ENCODE results near the gene LRP1B.

The LRP1B gene

DNA sequence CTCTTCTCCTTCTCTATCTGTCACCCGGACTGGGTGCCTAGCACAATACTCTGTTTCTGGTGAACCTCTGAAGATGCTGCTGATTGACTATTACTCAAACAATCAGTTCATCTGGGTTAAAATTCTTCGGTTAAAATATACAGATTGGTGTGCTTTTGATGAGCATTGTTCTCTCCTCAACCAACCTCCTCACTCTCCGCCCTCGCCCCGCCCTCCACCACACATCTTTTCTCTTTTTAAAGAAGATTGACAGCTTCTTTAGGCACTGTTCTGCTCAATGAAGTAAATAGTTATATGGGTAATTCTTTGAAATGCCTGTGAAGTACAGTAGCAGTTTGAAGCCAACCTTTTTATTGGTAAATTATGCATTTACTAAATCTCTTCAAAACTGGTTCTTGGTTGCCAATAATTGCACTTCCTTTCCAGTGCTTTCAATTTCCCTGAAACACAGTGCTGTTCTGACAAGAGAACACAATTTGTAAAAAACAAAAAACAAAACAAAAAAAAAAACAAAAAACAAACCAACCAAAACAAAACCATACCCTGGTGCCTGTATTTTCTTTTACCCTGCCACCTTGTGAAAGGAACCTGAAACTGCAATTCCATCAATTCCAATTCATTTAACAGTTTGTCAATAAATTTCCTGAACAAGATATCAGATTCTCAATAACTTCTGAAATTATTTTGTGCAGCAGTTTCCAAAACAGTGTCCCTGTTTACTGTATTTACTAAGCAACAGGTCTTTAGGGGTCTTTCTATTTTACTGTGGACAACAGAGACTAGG lies 188.6 kb downstream of the LRP1B start:
- H3K27me3 ChIP-seq: no peaks in the 10 kb centered on the region
- no peak overlapping the region for H3K27ac ChIP-seq
- H3K4me2 ChIP-seq: no peak overlapping the region
- no peaks in the 10 kb centered on the region for H4K20me1 ChIP-seq
- no peaks in the 10 kb centered on the region for H3K36me3 ChIP-seq
- peaks cover 1% of the 10 kb centered on the region for H3K4me1 ChIP-seq
- no peak for TF ChIP-seq Cebpa-rat (IDR thresholded peaks at IDR 0.05)
- H3K4me3 ChIP-seq: no peak overlapping the region
- H3K9ac ChIP-seq: no peak overlapping the region
- no peaks in the 10 kb centered on the region for H3K9me3 ChIP-seq

- Histone ChIP-seq H3K9me3 (no peaks in the 10 kb centered on the region), H3K36me3 (no peaks in the 10 kb centered on the region), H3K4me2 (no peak overlapping the region), H4K20me1 (no peaks in the 10 kb centered on the region), H3K4me1 (no peaks in the 10 kb centered on the region), H3K27ac (no peak overlapping the region), H3K27me3 (no peaks in the 10 kb centered on the region), H3K9ac (no peak overlapping the region), H3K4me3 (no peak overlapping the region)
- TF ChIP-seq Cebpa-rat (IDR thresholded peaks at IDR 0.05): no peak
Observed at GRCh38 chr2:141941210-141941714, 189.6 kb downstream of the LRP1B start.

- Histone ChIP-seq H3K9ac (no peak overlapping the region), H3K4me1 (no peaks in the 10 kb centered on the region), H3K4me3 (no peak overlapping the region), H3K9me3 (no peaks in the 10 kb centered on the region), H3K27me3 (no peaks in the 10 kb centered on the region), H3K4me2 (no peak overlapping the region), H4K20me1 (no peaks in the 10 kb centered on the region), H3K27ac (no peak overlapping the region), H3K36me3 (no peaks in the 10 kb centered on the region)
- TF ChIP-seq Cebpa-rat (IDR thresholded peaks at IDR 0.05): no peak
Observed at GRCh38 chr2:141940709-141941108, 190.1 kb downstream of the LRP1B start.

DNA sequence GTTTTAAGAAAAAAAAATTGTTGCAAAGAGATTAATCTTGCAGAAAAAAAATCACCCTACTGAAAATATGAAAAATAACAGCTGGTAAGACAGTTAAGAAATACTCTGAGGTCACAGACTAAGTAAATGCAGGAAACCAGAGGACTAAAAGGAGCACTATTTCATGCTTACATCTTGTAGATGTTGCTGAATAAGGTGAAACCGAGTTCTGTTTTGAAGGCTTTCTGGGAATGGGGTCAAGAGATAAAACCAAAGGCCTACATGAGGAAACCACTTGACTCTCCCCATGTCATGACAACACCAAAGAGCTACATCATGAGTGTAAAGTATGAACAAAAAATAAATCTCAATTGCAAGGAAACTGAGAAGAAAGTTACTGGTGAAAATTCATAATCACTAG lies 197.6 kb downstream of the LRP1B start:
- Histone ChIP-seq H3K4me1 (no peaks in the 10 kb centered on the region), H3K27me3 (no peaks in the 10 kb centered on the region), H4K20me1 (no peaks in the 10 kb centered on the region), H3K9ac (no peak overlapping the region), H3K36me3 (no peaks in the 10 kb centered on the region), H3K9me3 (no peaks in the 10 kb centered on the region), H3K4me3 (no peak overlapping the region), H3K27ac (no peak overlapping the region), H3K4me2 (no peak overlapping the region)
- no peak for TF ChIP-seq Cebpa-rat (IDR thresholded peaks at IDR 0.05)

DNA sequence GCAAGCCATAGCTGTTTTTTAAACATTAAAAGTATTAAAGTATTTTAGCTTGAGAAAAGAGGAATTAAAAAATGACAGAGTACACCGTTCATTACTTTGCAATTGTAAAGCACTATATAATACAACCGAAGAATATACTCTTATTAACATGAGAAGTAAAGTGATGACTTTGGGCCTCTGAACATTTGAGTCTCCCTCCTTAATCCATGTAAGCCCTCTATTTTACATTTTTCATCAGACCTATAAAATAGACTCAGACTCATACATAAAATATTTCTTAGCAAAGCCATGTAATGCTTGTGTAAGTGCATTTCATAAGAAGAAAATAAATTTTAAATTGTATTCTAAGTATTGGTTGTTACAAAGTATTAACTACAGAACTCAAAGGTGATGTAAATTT lies 198.6 kb downstream of the LRP1B start:
- Histone ChIP-seq H3K36me3 (no peaks in the 10 kb centered on the region), H3K4me3 (no peak overlapping the region), H4K20me1 (no peaks in the 10 kb centered on the region), H3K9ac (no peak overlapping the region), H3K4me2 (no peak overlapping the region), H3K4me1 (no peaks in the 10 kb centered on the region), H3K27me3 (no peaks in the 10 kb centered on the region), H3K9me3 (no peaks in the 10 kb centered on the region), H3K27ac (no peak overlapping the region)
- TF ChIP-seq Cebpa-rat (IDR thresholded peaks at IDR 0.05): no peak

GRCh38 chr2:141931797-141932196 lies 199.0 kb downstream of the LRP1B start:
- Histone ChIP-seq H3K27ac (no peak overlapping the region), H3K9me3 (no peaks in the 10 kb centered on the region), H3K4me2 (no peak overlapping the region), H4K20me1 (no peaks in the 10 kb centered on the region), H3K4me3 (no peak overlapping the region), H3K9ac (no peak overlapping the region), H3K36me3 (no peaks in the 10 kb centered on the region), H3K27me3 (no peaks in the 10 kb centered on the region), H3K4me1 (no peaks in the 10 kb centered on the region)
- no peak for TF ChIP-seq Cebpa-rat (IDR thresholded peaks at IDR 0.05)

DNA sequence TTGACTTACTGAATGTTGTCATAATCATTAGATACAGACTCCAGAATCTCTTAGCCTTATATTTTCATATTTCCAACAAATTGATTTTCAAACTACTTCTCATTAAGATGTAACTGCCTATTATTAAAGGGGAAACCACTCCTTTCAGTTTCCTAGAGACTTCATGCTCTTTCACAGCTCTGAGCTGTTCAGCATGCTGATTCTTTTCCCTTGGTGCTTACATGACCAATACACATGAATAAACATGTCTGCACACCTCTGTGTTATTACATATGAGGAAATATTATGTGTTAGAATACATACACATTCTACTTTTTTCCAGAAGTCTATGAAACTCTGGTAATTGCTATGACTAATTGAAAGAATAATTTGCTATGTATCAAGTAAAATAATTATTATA lies 200.0 kb downstream of the LRP1B start:
- Histone ChIP-seq H3K27ac (no peak overlapping the region), H3K9ac (no peak overlapping the region), H3K27me3 (no peaks in the 10 kb centered on the region), H3K4me3 (no peak overlapping the region), H3K9me3 (no peaks in the 10 kb centered on the region), H3K36me3 (no peaks in the 10 kb centered on the region), H3K4me1 (no peaks in the 10 kb centered on the region), H3K4me2 (no peak overlapping the region), H4K20me1 (no peaks in the 10 kb centered on the region)
- no peak for TF ChIP-seq Cebpa-rat (IDR thresholded peaks at IDR 0.05)

DNA sequence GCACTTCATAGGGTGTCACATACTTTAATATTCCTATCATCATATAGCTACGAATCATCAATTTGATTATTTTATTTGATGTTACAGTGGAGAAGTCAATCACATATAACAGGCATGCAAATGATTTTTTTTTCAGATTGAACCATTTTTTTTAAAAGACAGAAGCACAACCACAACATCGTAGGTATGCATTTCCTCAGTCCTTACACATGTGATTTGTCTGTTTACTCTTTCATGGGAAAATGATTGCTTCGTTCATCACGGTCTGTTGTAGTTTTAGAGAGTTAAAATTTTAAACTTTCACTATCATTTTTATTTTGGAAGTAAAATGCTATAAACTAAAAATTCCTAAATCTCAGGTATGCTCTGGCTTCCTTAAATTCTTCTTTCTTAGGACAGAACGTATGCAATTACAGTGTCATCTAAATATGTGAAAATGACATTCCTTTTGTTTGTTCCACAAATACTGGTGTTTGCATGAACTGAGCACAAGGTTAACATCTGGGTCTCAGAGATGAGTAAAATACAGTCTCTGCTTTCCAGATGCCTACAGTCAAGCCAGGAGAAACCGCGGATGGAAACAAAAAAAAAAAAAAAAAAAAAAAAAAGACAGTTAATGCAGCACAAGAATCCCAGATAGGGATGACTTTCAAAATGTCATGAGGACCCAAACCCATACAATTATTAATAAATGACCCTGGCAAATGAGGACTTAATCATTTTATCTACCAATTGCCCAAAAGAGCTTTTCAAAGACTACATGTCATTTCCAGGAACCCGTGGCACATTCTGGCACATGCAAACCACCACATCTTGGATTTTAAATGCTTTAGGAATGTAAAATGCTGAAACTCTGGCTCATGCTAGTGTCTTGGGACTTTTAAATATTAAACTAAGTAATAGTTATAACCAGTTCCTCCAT lies 201.2 kb downstream of the LRP1B start:
- H3K4me2 ChIP-seq: no peak overlapping the region
- H3K4me3 ChIP-seq: no peak overlapping the region

GRCh38 chr2:141928476-141928875 lies 202.3 kb downstream of the LRP1B start:
- Histone ChIP-seq H3K9ac (no peak overlapping the region), H3K4me3 (no peak overlapping the region), H3K4me2 (no peak overlapping the region), H3K27ac (no peak overlapping the region), H3K36me3 (no peaks in the 10 kb centered on the region), H3K27me3 (no peaks in the 10 kb centered on the region), H3K9me3 (no peaks in the 10 kb centered on the region), H3K4me1 (no peaks in the 10 kb centered on the region), H4K20me1 (no peaks in the 10 kb centered on the region)
- no peak for TF ChIP-seq Cebpa-rat (IDR thresholded peaks at IDR 0.05)

More for the DNA sequence above, 201.2 kb downstream of the LRP1B start:
- Histone ChIP-seq H3K9me3 (no peaks in the 10 kb centered on the region), H3K4me1 (no peaks in the 10 kb centered on the region), H3K27ac (no peak overlapping the region), H3K36me3 (no peaks in the 10 kb centered on the region), H4K20me1 (no peaks in the 10 kb centered on the region), H3K9ac (no peak overlapping the region), H3K27me3 (no peaks in the 10 kb centered on the region)
- TF ChIP-seq Cebpa-rat (IDR thresholded peaks at IDR 0.05): no peak

- Histone ChIP-seq H3K4me1 (no peaks in the 10 kb centered on the region), H3K9me3 (no peaks in the 10 kb centered on the region), H3K27me3 (no peaks in the 10 kb centered on the region), H3K9ac (no peak overlapping the region), H3K27ac (no peak overlapping the region), H3K36me3 (no peaks in the 10 kb centered on the region), H3K4me3 (no peak overlapping the region), H4K20me1 (no peaks in the 10 kb centered on the region), H3K4me2 (no peak overlapping the region)
- no peak for TF ChIP-seq Cebpa-rat (IDR thresholded peaks at IDR 0.05)
Observed at GRCh38 chr2:141927536-141927935, 203.3 kb downstream of the LRP1B start.
